G401.6 (cell line): ENCODE data around the gene USPL1.
A peak's percentile ranks its signal among the peaks of the same experiment; 100 is the strongest.
"Not testable (repeated sequence)": the region's sequence is repeated elsewhere in the genome, so short reads cannot be mapped to it uniquely, and the experiment has no call there.

ENCODE experiments used
- FAIRE-seq: peaks from 2 replicates; lab custom pipeline; 2012; peaks lifted over from hg19 to GRCh38; lab: Jason Lieb, UNC

The USPL1 gene

GRCh38 chr13:30617315-30618185 is at the start of gene USPL1:
Gene USPL1 (plus strand): TSS chr13:30617920. CDS start chr13:30621141, 3,221 bp downstream.
- FAIRE-seq = peak; percentile 98

- FAIRE-seq = no peak
These were observed 47.7 kb upstream of the USPL1 start for GRCh38 chr13:30569901-30570576.

- no peak for FAIRE-seq
These were observed 47.0 kb upstream of the USPL1 start for GRCh38 chr13:30570691-30571090.

GRCh38 chr13:30572859-30573275 is 44.9 kb upstream of the USPL1 start:
- FAIRE-seq = peak; percentile 91

- no peak for FAIRE-seq
These were observed 41.2 kb upstream of the USPL1 start for GRCh38 chr13:30576528-30576927.

- FAIRE-seq = no peak
These were observed 40.3 kb upstream of the USPL1 start for GRCh38 chr13:30577401-30577852.

GRCh38 chr13:30580852-30581502 is 36.7 kb upstream of the USPL1 start:
- FAIRE-seq = no peak

GRCh38 chr13:30581582-30581981 is 36.1 kb upstream of the USPL1 start:
- FAIRE-seq = no peak

- FAIRE-seq = no peak
These were observed 33.5 kb upstream of the USPL1 start for GRCh38 chr13:30584051-30584731.

GRCh38 chr13:30585748-30586262 is 31.9 kb upstream of the USPL1 start:
- no peak for FAIRE-seq

- no peak for FAIRE-seq
These were observed 30.5 kb upstream of the USPL1 start for GRCh38 chr13:30587231-30587630.

GRCh38 chr13:30587739-30588138 is 30.0 kb upstream of the USPL1 start:
- FAIRE-seq = no peak

GRCh38 chr13:30593001-30593400 is 24.7 kb upstream of the USPL1 start:
- FAIRE-seq = no peak

GRCh38 chr13:30600496-30600895 is 17.2 kb upstream of the USPL1 start:
- FAIRE-seq = no peak

GRCh38 chr13:30601836-30602235 is 15.9 kb upstream of the USPL1 start:
- no peak for FAIRE-seq

GRCh38 chr13:30605052-30605451 is 12.7 kb upstream of the USPL1 start:
- FAIRE-seq = no peak

GRCh38 chr13:30607186-30607585 is 10.5 kb upstream of the USPL1 start:
- not testable (repeated sequence) for FAIRE-seq

GRCh38 chr13:30607908-30608307 is 9.8 kb upstream of the USPL1 start:
- FAIRE-seq = no peak

GRCh38 chr13:30608364-30608763 is 9.4 kb upstream of the USPL1 start:
- no peak for FAIRE-seq

GRCh38 chr13:30610311-30610710 is 7.4 kb upstream of the USPL1 start:
- no peak for FAIRE-seq

- FAIRE-seq = no peak
These were observed 2.2 kb upstream of the USPL1 start for GRCh38 chr13:30615481-30615865.
